HG03108 (cell line): Measurements from ENCODE around the gene ELF2.
A peak's percentile ranks its signal among the peaks of the same experiment; 100 is the strongest.
"Not testable (repeated sequence)": the region's sequence is repeated elsewhere in the genome, so short reads cannot be mapped to it uniquely, and the experiment has no call there.

Source experiments
- ATAC-seq: cut with Tn5 transposase; IDR thresholded peaks from one replicate; pipeline ENCODE4 v1.9.1; 2021; ENCODE audit warnings: moderate library complexity; ENCODE audit not compliant: unreplicated experiment

The ELF2 gene

DNA sequence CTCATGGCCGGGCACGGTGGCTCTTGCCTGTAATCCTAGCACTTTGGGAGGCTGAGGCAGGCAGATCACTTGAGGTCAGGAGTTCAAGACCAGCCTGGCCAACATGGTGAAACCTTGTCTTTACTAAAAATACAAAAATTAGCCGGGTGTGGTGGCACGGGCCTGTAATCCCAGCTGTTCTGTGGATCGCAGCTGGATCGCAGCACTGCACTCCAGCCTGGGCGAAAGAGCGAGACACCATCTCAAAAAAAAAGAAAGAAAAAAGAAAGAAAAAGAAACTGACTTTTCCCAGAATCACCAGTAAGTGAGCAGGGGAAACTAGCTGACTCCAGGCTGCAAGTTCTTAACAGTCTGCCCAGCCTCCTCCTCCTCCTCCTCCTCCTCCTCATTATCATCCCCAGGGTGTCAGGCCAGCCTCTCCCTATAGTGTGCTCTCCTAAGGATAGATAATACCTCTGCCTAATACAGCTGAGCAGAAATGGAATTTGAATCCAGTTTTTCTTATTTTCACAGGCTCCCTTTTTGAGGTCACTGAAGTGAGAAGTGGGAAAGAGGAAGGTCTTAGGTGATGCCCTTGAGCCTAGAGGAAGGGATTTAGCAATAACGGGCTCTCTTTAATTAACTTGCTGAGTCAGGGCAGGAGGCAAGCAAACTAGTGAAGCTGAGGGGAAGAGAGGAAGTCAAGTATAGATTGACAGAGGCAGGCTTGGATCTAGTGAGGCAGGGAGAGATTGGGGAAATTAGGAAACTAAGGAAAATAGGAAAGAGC lies 11.8 kb upstream of the ELF2 start:
- no peak for ATAC-seq

DNA sequence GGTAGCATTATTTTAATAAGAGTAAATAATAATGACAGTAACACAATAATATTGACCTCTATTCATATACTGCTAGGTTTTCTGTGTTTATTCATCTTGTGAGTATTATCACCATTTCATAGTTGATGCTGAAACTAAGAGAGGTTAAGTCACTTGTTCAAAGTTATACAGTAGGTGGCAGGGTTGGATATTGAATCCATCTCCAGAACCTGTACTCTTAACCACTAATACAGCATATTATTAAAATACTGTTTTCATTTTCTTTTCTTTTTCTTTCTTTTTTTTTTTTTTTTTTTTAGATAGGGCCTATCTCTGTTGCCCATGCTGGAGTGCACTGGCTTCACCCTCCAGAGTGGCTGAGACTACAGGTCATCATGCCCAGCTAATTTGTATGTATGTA lies 7.1 kb upstream of the ELF2 start:
- no peak for ATAC-seq

DNA sequence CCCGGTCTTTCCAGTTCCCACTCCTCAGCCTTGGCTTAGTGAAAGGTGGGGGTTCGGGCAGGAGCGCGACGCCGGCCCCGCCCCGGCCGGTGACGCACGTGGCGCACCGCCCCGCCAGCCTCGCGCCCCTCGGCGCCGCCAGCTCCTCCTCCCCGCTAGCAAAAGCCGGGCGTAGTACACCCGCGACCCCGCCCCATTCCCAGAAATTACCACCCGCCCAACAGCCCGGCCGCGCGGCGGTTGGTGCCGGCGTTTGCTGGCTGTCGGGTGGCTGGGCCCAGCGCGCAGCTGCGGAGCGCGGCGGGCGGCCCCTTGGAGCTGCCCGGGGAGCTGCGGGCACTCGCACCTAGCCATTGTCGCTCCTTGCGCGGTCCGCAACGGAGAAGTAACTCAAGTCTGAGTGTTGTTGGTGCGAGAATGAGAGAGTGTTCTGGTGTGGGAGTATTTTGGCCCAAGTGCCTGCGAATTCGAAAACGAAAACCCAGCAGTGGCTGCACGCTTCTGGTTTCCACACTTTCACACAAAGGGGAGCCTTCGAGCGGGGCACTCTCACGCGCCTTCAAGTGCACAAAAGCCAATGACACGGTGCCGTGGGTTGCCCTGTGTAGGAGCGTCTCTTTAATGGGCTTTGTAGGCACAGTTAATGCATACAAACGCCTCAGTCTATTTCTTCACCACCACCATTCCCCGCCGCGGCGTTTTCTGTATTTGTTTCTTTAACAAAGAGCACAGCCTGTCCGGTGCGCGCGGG lies 1.0 kb upstream of the ELF2 start:
- ATAC-seq: peak; percentile 61

DNA sequence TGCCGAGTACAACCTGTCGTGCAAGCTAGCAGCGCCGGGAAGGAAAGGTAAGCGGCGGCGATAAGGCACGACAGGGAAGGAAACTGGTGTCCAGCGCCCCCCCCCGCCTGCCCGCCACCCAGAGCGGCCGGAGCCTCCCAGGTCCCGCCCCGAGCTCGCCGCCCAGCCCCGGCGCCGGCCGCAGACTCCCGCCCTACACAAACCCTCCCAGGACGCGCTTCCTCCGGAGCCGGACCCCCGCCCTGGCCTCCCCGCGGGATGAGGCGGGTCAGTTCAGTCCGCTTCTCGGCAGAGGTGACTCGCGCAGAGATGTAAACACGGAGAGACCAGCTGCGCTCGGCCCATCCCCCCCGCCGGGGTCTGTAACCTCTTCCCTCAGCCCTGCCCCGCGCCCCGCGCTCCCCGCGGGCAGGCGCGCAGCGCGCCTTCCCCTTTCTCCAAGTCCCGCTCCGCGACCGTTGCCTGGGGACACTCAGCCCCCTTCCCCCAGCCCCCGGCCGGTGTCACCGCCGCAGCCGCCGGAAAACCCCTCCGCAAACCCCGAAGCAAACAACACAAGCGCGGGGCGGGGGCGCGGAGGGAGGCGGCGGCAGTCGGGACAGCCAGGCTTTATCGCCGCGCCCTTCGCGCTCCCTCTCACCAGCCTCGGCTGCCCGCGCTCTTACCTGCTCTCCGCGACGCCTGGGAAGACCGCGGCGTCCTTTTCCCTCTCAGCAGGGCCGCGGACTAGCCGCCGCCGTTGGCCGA lies 543 bp downstream of the ELF2 start:
- ATAC-seq: peak; percentile 26

DNA sequence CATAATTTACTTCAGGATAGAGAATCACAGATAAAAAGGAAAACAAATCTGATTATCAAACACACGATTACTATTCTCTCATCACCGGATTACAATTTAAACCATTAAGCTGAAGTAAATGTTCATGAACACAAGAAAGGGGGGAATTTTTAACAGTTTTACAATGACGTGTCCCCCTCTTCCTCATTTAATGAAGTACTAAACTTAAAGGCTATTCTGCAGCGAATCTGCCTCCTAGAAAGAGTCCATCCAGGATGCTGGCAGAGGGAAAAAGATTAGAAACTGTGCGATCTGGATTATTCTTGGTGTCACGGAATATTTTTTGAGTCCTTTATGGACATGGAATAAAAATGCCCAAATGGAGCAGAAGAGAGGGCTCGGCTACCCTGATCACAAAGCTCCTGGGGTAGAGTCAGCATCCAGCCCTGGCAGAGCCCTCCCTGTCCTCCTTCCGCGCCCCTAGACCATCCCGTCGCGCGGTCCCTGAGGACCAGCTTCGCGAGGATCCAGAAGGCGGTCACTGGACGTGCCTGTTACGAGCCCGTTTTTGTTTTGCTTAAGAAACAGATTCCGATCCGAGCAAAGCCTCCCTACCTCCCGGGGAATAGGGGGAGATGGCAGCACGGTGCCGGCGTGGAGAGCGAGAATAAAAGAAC lies 1.2 kb downstream of the ELF2 start:
- no peak for ATAC-seq

DNA sequence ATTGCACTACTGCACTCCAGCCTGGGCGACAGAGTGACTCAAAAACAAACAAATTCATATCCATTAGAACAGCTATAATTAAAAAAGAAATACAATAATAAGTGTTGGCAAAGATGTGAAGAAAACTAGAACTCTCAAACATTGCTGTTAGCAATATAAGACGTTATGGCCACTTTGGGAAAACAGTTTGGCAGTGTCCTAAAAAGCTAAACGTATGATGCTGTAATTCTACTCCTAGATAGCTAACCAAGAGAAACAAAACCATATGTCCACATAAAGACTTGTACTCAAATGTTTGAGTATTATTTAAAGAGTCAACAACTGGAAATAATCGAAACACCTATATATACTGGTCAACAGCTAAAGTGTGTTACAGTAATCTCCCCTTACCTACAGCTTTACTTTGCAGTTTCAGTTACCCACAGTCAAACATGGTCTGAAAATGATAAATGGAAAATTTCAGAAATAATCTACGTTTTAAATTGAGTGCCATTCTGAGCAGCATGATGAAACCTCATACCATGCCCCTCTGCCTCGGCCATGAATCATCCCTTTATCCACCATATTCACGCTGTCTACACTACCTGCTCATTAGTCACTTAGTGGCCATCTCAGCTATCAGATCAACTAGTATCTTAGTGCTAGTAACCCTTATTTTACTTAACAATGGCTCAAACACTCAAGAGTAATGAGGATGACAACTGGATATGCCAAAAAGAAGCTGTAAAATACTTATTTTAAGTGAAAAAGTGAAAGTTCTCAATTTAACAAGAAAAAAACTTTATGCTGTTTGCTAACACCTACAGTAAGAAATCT lies 4.9 kb downstream of the ELF2 start:
- ATAC-seq: no peak

DNA sequence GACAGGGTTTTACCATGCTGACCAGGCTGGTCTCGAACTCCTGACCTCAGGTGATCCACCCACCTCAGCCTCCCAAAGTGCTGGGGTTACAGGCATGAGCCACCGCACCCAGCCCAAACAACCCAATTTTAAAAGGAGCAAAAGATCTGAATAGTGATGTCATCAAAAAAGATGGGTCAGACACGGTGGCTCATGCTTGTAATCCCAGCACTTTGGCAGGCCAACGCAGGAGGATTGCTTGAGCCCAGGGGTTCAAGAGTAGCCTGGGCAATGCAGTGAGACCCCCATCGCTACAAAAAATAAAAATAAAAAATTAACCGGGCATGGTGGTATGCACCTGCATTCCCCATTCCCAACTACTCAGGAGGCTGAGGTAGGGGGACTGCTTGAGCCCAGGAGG lies 6.1 kb downstream of the ELF2 start:
- no peak for ATAC-seq

DNA sequence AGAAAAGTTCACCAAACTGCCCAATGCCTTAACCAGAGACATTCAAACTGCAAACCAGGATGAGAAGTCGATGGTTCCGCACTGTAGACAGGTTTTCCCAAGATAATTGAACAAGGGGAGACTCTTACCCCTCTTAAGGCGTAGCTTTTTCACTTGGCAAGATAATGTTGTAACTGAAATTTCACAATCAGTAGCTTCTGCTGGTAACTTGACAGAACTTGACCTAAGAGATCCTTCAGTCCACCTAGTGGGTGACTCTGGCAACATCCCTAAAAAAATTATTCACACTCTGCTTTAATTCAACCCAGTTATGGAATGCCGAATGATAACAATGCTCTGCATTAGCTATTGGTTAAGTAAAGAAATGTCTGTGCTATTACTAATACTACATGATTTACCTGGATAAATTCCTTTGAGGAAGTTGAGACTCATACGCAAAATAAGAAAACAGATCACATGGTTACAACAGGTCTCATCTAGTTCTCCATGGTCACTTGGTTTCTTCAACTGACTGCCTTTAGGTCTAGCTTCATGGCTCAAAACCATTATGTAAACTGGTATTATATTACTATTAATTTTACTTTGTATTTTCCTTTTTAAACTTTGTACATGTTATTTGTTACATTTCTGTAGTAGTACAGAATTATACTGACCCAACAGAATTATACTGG lies 9.1 kb downstream of the ELF2 start:
- no peak for ATAC-seq

DNA sequence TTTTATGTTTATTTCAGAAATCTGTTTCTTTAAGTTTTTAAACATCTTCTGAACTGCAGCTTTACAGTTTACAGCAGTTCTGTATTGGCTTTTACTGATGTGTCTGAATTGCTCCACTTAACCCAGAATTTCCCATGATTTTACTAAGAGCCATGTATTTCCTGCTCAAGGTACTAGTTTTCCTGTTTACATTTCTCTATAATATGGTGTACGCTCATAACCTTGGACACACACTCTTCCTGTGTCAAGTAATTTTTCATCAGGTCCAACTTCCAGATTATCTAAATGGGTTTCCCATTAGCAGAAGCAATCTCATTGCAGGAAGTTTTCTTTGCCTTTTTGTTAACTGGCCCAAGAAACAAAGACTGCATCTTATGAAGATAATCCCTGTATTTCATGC lies 12.3 kb downstream of the ELF2 start:
- ATAC-seq: no peak

DNA sequence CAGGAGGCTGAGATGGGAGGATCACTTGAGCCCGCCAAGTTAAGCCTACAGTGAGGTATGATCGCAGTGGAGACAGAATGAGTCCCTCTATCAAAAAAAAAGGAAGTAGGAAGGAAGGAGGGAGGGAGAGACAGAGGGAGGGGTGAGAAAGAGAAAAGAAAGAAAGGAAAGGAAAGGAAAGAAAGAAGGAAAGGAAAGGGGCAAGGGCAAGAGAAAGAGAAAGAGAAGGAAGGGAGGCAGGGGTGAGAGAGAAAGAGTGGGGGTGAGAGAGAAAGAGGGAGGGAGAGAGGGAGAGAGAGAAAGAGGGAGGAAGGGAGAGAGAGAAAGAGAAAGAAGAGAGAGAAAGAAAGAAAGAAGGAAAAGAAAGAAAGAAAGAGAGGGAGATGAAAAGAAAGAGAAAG lies 13.2 kb downstream of the ELF2 start:
- ATAC-seq: no peak

DNA sequence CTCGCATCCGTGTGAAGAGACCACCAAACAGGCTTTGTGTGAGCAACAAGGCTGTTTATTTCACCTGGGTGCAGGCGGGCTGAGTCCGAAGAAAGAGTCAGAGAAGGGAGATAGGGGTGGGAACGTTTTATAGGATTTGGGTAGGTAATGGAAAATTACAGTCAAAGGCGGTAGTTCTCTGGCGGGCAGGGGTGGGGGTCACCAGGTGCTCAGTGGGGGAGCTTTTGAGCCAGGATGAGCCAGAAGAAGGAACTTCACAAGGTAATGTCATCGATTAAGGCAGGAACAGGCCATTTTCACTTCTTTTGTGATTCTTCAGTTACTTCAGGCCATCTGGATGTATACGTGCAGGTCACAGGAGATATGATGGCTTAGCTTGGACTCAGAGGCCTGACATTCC lies 19.0 kb downstream of the ELF2 start:
- ATAC-seq: not testable (repeated sequence)

DNA sequence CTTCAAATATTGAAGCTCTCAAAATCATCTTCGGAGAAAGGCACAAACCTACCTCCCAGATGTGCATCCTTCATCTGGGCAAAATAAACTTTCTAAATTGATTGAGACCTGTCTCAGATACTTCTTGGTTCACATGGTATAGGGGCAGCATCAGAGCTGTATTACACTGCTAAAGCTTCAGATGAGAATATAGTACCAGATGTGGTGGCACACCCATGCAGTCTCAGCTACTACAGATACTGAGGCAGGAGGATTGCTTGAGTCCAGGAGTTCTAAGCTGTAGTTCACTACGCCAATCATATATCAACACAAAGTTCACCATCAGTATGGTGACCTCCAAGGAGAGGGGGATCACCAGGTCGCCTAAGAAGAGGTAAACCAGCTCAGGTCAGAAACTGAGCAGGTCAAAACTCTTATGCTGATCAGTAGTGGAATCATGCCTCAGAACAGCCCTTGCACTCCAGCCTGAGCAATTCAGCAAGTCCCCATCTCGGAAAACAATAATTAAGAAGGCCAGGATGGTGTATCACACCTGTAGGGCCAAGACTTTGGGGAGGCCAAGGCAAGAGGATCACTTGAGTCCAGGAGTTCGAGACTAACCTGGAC lies 22.0 kb downstream of the ELF2 start:
- ATAC-seq: no peak

DNA sequence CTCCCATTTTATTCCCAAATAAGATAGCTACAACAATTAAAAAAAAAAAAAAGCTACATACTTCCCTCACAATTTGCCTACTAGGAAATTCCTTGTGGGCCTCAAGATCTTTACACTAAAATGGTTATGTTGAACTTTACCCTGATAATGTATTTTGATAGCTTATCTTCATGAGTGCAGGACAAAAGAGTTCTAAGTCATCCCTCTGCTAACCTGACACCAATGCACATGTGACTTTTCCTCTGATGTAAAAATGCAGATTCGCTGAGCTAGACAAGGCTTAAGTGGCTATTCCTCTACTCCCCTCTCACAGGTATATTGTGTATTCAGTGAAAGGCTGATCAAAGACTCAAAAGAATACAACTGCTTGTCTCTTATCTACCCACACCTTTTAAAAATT lies 22.5 kb downstream of the ELF2 start:
- ATAC-seq: no peak

DNA sequence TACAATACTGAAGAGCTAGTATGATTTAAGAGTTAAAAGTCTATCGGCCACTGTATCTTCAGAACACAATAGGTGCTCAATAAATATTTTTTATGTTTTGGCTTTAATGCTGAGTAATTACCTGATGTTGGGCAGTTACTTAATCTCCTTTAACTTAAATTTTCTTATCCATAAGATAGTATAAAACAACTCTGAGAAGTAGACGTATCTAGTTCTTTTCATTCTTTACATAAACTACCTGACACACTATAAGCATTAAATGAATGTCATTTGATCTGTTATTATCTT lies 22.9 kb downstream of the ELF2 start:
- no peak for ATAC-seq

DNA sequence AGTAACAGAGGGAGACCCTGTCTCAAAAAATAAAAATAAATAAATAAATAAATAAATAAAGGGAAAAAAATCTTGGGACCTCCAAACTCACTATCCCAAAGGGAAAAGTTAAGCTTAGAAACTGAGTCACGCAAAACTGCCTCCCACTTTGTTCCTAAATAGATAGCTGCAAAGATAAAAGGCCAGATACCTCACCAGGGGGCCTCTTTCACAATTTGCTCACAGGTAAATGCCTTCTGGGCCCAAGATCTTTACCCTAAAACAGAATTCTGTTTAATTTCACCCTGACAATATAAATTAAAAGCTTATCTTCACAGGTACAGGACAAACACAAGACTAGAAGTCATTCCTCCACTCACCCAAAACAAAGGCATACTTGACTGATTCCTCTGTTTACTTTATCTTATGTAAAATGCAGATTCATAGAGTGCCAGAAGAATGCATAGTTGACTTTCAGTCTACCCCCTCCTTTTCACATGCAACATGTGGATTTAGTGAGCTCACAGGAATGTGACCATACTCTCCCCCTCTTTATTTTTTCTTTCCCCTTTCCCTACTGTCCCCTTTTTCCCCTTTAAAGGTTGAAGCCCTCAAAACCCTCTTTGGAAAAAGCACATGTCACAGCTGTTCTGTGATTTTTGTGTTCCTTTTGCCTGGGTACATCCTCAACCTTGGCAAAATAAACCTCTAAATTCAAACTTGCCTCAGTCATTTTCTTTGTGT lies 23.4 kb downstream of the ELF2 start:
- ATAC-seq: no peak

DNA sequence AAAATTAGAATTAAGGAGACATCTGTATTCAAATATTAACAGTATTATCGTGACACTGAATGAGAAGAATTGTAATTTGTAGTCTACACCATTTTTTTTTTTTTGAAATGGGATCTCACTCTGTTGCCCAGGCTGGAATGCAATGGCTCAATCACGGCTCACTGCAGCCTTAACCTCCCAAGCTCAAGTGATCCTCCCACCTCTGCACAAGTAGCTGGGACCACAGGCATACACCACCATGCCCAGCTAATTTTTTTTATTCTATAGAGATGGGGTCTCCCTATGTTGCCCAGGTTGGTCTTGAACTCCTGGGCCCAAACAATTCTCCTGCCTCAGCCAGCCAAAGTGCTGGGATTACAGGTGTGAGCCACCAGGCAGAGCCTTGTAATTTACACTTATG lies 24.8 kb downstream of the ELF2 start:
- no peak for ATAC-seq

DNA sequence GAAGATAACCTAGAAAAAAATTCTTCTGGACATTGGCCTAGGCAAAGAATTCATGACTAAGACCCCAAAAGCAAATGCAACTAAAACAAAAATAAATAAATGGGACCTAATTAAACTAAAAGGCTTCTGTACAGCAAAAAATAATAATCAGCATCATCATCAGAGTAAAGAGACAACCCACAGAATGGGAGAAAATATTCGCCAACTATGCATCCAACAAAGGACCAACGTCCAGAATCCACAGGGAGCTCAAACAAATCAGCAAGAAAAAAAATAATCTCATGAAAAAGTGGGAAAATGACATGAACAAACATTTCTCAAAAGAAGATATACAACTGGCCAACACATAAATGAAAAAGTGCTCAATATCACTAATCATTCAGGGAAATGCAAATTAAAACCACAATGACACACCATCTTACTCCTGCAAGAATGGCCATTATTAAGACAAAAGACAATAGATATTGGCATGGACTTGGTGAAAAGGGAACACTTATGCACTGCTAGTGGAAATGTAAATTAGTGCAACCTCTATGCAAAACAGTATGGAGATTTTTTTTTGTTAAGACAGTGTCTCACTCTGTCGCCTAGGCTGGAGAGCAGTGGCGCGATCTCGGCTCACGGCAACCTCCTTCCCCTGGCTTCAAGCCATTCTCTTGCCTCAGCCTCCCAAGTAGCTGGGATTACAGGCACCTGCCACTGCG lies 29.9 kb downstream of the ELF2 start:
- no peak for ATAC-seq

DNA sequence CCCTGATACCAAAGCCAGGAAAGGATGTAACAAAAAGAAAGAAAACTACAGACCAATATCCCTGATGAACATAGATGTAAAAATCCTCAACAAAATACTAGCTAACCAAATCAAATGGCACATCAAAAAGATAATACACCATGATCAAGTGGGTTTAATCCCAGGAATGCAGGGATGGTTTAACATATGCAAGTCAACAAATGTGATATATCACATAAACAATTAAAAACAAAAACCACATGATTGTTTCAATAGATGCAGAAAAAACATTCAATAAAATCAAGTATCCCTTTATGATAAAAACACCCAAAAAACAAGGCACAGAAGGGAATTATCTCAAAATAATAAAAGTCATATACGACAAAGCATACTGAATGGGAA lies 31.5 kb downstream of the ELF2 start:
- ATAC-seq: no peak
